Measurements from ENCODE around the gene REV1. TPM values are rescaled to one million over a fixed set of nuclear protein-coding genes. Genes with fewer than 3 reads are reported as not detected.
A peak's percentile ranks its signal among the peaks of the same experiment; 100 is the strongest.

The REV1 gene
- total and polyA plus RNA-seq, 2 of the 13 experiments (the other 11 are each of a cell fraction or from before 2014, with no cell fraction given): 49.1 to 71.8 TPM

GRCh38 chr2:99403524-99403923 lies 86.3 kb downstream of the REV1 start (continued):
- no peak for TF ChIP-seq ZHX2 (IDR thresholded peaks at IDR 0.05; ENCODE audit: low read depth)
- TF ChIP-seq ZHX2 (CRISPR knock-in tag; IDR thresholded peaks at IDR 0.05; ENCODE audit: borderline replicate concordance): no peak
- no peak for TF ChIP-seq PCBP1 (IDR thresholded peaks at IDR 0.05; ENCODE audit: borderline replicate concordance, low read depth, low read length)
- no peak for TF ChIP-seq TBL1XR1 (IDR thresholded peaks at IDR 0.05; ENCODE audit: borderline replicate concordance, low read length, partially characterized antibody)
- TF ChIP-seq HOXA3 (CRISPR knock-in tag; IDR thresholded peaks at IDR 0.05): peak; percentile 46; the same call in 1 of the 2 replicates
- 0 out of 2 replicates have a peak, but pooled peaks have one; percentile 18 for TF ChIP-seq KLF11 (CRISPR knock-in tag; IDR thresholded peaks at IDR 0.05)
- no peak for TF ChIP-seq ZNF652 (CRISPR knock-in tag; IDR thresholded peaks at IDR 0.05; ENCODE audit: borderline replicate concordance, low read depth)
- TF ChIP-seq TOE1 (CRISPR knock-in tag; IDR thresholded peaks at IDR 0.05): no peak
- TF ChIP-seq SRY (CRISPR knock-in tag; IDR thresholded peaks at IDR 0.05): no peak
- TF ChIP-seq NFYC (CRISPR knock-in tag; IDR thresholded peaks at IDR 0.05): no peak
- TF ChIP-seq HNRNPLL (IDR thresholded peaks at IDR 0.05; ENCODE audit: low read depth, low read length, poor library complexity, severe bottlenecking): no peak
- TF ChIP-seq ZBTB49 (CRISPR knock-in tag; IDR thresholded peaks at IDR 0.05; ENCODE audit: borderline replicate concordance): no peak
- TF ChIP-seq CHD4 (IDR thresholded peaks at IDR 0.05; ENCODE audit: borderline replicate concordance, low read length): no peak
- TF ChIP-seq FLYWCH1 (CRISPR knock-in tag; IDR thresholded peaks at IDR 0.05): no peak
- TF ChIP-seq ZNF614 (CRISPR knock-in tag; IDR thresholded peaks at IDR 0.05; ENCODE audit: borderline replicate concordance): peak; percentile 89; the same call in 1 of the 2 replicates
- TF ChIP-seq HMGA1 (CRISPR knock-in tag; conservative IDR thresholded peaks at IDR 0.05): no peak
- no peak for TF ChIP-seq ZNF883 (CRISPR knock-in tag; IDR thresholded peaks at IDR 0.05; ENCODE audit: not compliant biosample characterization)
- peak; percentile 75 for TF ChIP-seq PHF5A (CRISPR knock-in tag; IDR thresholded peaks at IDR 0.05; ENCODE audit: low read depth, unreplicated experiment)
- no peak for TF ChIP-seq HNRNPUL1 (IDR thresholded peaks at IDR 0.05; ENCODE audit: low read depth, low read length)
- TF ChIP-seq ZNF790 (CRISPR knock-in tag; IDR thresholded peaks at IDR 0.05; ENCODE audit: borderline replicate concordance): no peak
